GM12801 (cell line): ENCODE measurements around the gene RNF220.

Source experiments
- TF ChIP-seq, protein P1 (sequence below): IDR thresholded peaks from one replicate; pipeline ENCODE4 v1.5.1; 2011; ENCODE audit warnings: control low read depth; ENCODE audit not compliant: insufficient read length; ENCODE audit errors: extremely low read depth

Gene RNF220

DNA sequence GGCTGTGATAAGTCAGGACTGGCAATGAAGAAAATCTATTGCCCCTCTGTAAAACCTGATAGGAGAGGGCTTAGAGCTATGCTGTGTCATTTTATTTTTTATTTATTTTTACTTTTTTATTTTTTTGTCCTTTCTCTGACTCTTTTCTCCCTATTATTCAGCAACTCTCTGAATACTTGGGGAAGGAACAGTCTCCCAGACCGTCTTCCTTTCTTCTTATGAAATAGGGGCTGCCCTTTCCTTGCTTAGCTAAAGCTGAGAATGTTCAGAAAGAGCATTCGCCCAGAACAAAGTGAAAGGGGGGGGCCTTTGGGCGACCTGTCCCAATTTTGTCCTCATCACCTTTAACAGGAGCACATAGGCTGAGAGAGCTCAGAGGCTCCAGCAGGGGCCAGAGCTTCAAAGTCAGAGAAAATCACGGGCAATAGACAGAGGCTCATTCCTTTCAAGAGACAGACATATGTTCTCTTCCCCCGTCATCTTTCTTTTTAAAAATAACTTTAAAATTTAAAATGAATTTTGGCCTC, 80.9 kb downstream of the RNF220 start:
- TF ChIP-seq, protein P1, sequence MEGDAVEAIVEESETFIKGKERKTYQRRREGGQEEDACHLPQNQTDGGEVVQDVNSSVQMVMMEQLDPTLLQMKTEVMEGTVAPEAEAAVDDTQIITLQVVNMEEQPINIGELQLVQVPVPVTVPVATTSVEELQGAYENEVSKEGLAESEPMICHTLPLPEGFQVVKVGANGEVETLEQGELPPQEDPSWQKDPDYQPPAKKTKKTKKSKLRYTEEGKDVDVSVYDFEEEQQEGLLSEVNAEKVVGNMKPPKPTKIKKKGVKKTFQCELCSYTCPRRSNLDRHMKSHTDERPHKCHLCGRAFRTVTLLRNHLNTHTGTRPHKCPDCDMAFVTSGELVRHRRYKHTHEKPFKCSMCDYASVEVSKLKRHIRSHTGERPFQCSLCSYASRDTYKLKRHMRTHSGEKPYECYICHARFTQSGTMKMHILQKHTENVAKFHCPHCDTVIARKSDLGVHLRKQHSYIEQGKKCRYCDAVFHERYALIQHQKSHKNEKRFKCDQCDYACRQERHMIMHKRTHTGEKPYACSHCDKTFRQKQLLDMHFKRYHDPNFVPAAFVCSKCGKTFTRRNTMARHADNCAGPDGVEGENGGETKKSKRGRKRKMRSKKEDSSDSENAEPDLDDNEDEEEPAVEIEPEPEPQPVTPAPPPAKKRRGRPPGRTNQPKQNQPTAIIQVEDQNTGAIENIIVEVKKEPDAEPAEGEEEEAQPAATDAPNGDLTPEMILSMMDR: no peak

DNA sequence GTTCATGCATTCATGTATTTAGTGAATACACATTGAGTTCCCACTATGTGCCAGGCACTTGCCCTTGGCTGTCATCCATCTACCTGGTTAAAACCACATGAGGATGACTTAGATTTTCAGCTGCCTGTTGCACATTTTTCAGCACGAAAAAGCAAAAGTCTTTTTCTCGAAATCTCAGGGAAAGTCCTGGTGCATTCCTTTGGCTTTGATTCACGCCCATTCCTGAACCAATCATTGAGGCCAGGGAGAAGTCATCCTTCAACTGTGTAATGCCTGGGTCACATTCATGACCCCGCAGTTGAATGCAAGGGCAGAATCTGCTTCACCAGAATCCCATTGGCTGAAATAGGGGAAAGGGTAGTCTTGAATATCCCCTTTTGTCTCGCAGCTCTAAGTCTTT, 84.4 kb downstream of the RNF220 start:
- TF ChIP-seq, protein P1: no peak

DNA sequence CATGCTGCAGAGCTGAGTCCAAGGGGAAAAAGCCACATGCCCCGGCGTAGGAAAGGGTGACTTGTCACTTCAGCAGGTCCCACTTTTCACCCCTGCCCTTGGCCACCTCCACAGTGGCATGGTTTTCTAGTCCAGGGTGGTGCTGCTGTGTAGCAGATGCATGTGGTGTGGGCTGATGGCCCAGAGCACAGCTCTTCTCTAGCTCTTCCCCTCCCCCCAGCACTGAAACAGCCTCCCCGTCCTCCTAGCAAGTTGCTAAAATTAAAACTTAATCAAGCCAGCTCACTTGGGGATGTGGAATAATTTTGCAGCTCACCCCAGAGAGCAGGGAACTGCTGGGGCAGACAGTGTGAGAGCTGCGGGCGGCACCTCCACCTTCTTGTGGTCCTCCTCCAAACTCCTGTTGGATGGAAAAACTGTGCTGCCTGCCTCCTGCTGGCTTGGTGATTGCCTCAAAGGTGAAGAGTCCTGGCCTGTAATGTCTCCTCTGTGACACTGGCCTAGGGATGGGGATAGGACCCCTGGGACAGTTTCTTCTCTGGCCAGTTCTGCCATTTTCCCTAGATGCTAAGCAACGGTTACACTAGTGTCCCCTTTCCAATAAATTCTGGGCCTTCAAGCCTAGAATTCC, 91.6 kb downstream of the RNF220 start:
- TF ChIP-seq, protein P1: no peak

DNA sequence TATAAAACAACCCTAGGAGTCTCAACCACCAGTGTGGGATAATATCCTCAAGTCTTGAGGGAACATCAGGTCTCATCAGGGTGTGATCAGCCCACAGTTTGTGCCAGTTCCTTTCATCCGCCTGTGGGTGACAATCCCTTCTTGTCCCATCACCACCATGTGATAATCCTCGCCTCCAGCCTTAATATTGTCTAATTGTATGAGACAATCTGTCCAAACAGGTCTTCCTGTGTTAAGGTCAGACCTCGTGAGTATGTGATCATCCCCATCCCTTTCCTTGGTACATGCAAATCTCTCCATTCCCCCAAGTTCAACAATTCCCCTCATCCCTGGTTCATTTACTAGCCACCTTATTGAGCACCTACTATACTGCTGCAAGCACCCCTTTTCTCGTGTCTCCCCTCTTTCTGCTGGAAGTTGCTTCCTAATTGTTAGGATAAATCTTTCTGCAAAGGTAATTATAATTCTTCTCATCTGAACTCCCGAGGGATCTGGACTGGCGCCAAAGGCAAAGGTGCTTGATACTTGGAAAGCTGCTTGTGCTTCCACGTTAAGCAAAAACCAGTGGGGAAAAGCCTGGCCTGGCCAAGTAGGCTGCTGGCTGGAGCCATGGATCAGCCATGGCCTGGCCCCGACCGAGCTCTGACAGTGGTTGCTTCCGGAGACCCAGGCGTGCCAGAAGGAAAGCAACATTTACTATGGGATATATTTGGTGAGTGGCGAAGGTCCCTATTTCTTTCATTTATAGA, 92.5 kb downstream of the RNF220 start:
- TF ChIP-seq, protein P1: no peak

DNA sequence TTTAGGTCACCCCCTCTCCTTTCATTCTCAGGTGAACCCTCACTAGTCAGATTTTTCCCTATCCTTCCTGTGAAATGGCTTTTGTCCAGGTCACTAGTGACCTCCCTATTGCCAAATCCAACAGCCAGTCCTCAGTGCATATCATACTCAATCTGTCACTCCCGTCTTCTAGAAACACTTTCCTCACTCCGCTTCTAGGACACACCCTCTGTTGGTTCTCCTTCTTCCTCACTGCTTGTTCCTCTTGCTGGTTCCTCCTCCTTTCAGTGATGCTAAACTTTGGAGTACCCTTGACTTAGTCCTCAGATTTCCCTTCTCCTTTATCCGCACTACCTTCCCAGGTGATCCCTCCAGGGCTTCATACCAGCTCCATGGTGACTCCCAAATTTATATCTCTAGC, 94.3 kb downstream of the RNF220 start:
- TF ChIP-seq, protein P1: no peak

DNA sequence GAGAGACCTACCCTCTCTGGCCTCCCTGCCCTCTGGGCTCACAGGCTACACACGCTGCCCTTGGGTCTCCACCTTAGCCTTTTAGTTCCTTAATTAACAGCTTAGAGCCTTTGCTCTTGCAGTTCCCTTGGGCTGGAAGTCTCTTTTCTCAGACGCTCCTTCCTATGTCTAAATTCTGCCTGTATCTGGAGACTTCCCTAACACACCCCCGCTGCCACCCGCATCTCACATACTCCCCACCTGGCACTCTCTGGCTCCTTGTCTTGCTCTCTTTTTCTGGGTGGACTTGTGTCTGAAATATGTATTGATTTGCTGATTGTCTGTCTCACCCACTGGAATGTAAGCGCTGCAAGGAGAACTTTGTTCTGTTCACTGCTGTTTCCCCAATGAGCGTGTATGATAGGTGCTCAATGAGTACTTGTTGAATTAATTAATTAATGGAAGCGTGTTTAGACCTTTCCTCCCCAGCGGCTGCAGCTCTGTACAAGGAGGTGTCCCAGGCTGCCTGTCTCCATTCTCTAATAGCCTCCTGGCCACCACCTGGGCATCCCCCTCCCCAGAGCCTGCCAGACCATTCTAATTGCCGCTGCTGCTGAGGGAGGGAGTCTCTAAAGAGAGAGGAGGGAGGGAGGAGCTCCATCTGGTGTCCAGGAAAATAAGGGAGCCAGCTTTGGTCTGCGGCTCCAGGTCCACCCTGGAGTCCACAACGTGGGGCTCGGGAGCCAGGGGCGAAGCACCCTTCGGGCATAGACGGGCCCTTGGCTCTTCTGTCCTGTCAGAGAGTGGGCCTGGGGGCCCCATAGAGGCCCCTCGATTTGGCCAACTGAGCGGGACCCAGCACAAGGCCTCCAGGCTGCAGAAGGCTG, 95.4 kb downstream of the RNF220 start:
- TF ChIP-seq, protein P1: no peak

DNA sequence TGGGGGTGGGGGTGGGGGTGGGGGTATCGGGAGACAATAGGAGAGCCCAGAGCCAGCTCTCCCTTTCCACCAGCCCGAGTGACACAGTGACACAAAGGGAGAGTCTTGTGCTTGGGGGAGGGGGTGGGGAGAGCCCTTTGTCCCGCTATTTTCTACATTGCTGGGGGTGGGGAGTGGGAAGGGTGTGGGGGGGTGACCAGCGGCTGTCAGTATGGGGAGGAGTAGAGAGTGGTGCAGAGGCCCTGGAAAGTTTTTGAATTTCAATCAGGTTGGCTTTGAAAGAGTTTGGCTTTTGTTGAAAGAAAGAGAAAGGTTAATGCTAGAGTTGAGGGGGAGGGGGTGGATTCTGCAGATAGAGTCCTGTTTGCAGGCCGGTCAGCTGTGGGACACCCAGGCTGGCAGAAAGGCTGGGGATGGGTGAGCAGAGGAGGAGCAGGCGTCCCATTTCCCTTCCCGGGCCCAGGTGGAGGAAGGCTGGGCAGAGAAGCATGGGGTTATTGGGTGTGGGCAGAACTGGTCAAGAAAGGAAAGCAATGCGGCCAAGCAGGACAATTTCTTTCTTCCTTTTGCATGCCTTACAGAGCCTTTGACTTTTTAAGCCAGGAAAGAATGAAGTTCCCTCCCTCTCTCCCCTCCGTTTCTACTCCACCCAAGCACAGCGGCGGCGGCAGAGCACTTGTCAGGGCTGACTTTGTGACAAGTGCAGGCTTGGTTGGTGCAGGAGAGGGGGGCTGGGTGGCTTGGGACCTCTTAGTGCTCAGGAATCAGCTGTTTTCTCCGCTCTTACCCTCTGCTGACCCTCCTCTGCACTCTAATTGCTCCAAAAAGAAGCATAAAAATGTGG, 96.2 kb downstream of the RNF220 start:
- TF ChIP-seq, protein P1: no peak
